ENCODE results near the gene HOXB4.

Gene HOXB4

DNA sequence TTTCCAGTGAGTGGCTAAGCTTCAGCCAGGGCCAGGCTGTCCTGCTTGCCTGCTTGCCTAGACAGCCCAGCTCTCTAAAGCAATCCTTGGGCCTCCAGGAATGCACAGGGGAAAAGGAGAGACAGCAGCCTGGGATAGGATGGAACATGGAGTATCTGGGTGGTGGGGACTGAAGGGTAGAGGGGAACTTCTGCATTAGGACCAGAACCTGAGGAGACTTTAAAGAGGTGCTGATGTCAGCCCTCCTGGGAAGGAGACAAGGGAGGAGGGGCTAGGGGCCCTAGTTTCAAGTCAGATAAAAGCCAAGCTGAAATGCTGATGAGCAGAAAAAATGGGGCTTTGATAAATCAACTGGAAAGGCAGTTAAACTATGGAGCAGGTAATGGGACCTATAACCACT lies 30.9 kb upstream of the HOXB4 start:
- H3K4me3 ChIP-seq (ENCODE audit: low read length) = peak overlapping the region; percentile 67
- DNase-seq (ENCODE audit: low read depth) = no peak

DNA sequence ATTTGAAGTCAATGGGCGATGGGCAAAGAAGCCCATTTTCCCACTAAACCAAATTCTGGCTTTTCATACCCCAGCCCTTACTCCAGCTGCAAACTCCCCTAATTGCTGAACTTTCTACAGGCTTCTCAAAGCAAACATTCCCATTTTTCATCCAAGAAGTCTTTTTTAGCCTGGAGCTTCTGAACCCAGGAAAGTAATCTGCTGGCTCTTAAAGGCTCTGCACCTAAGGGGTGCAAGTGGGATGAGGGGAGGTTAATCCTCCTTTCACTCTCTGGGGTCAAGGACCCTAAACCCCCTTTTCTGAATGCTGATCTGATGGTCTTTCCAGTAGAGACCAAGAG lies 30.3 kb upstream of the HOXB4 start:
- TF ChIP-seq, protein P1, sequence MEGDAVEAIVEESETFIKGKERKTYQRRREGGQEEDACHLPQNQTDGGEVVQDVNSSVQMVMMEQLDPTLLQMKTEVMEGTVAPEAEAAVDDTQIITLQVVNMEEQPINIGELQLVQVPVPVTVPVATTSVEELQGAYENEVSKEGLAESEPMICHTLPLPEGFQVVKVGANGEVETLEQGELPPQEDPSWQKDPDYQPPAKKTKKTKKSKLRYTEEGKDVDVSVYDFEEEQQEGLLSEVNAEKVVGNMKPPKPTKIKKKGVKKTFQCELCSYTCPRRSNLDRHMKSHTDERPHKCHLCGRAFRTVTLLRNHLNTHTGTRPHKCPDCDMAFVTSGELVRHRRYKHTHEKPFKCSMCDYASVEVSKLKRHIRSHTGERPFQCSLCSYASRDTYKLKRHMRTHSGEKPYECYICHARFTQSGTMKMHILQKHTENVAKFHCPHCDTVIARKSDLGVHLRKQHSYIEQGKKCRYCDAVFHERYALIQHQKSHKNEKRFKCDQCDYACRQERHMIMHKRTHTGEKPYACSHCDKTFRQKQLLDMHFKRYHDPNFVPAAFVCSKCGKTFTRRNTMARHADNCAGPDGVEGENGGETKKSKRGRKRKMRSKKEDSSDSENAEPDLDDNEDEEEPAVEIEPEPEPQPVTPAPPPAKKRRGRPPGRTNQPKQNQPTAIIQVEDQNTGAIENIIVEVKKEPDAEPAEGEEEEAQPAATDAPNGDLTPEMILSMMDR (conservative IDR thresholded peaks at IDR 0.05; ENCODE audit: low read length) = no peak
- no peak for DNase-seq (ENCODE audit: low read depth)
- H3K4me3 ChIP-seq (ENCODE audit: low read length) = peak overlapping the region; percentile 67; the same call in 1 of the 2 replicates

More for the DNA sequence above, 30.9 kb upstream of the HOXB4 start:
- TF ChIP-seq, protein P1 (conservative IDR thresholded peaks at IDR 0.05; ENCODE audit: low read length) = no peak

GRCh38 chr17:48606892-48607614 lies 28.9 kb upstream of the HOXB4 start:
- DNase-seq (ENCODE audit: low read depth) = no peak
- H3K4me3 ChIP-seq (ENCODE audit: low read length) = no peak overlapping the region
- TF ChIP-seq, protein P1 (conservative IDR thresholded peaks at IDR 0.05; ENCODE audit: low read length) = no peak

- no peak for DNase-seq (ENCODE audit: low read depth)
- H3K4me3 ChIP-seq (ENCODE audit: low read length) = peak overlapping the region; percentile 36
- TF ChIP-seq, protein P1 (conservative IDR thresholded peaks at IDR 0.05; ENCODE audit: low read length) = no peak
Measured at GRCh38 chr17:48605991-48606891, 28.1 kb upstream of the HOXB4 start.

DNA sequence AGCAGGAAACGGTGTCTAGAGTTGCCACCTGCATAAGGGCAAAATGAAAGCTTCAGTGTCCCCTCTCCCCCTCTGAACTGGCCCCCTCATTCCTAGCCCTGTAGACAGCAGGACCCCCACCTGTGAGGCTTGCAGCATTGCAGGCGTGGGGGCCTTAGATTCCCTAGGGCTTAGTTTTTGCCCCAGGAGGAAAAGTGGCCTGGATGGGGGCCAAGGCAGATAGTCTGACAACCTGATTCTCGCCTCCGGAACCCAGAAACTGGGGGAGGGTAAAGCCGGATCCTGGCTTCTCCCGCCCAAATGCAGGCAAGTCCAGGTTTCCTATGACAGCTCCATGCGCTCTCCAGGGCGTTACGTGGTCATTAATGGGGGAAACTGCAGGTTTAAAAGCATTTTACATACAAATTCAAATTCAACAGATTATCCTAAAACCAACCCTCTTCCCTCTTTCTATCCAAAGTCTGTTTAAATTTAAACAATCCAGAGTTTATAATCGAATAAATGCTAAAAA lies 27.3 kb upstream of the HOXB4 start:
- DNase-seq (ENCODE audit: low read depth) = no peak
- TF ChIP-seq, protein P1 (conservative IDR thresholded peaks at IDR 0.05; ENCODE audit: low read length) = no peak
- H3K4me3 ChIP-seq (ENCODE audit: low read length) = peak overlapping the region; percentile 89

DNA sequence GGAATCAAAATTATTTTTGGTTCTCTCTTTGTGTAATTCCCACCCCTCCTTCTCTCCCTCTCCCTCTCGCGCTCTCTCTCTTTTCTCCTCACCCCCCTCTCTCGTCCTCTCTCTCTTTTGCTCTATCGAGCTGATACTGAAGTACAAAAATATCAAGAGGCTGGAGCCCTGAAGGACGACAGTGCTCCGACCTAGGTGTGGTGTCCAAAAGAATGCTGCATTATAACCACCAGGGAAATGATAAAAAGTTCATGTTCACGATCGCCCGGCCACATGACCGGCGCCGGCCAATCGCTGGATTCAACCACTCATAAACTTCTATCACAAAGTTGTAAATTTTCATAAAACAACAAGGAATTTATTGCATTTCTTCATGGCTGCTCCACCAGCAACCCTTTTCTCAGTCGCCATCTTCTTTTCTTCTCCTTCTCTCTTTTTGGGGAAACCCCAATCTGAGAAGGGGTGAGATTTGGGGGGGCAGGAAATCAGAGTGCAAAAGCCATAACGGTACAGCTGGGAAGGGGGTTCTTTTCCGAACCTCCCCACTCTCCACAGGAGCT lies 26.7 kb upstream of the HOXB4 start, which contains the start of gene HOXB6:
Gene HOXB6, minus strand, starts transcription at position 217 of the 560 bp plus-strand sequence. CDS start 6,836 bp downstream, outside the sequence.
- TF ChIP-seq, protein P1 (conservative IDR thresholded peaks at IDR 0.05; ENCODE audit: low read length) = 0 out of 2 replicates have a peak, but pooled peaks have one; percentile 9
- peak within 1 kb of the TSS; percentile 89 for H3K4me3 ChIP-seq (ENCODE audit: low read length)
- DNase-seq (ENCODE audit: low read depth) = peak; percentile 78
